GM19099 (cell line): ENCODE data around the gene CEACAM7.

Source experiments
- POLR2A ChIP-seq: IDR thresholded peaks from 3 replicates; pipeline ENCODE4 v1.6.1; 2011; ENCODE audit warnings: low read depth; ENCODE audit not compliant: insufficient read length; ENCODE audit errors: extremely low read depth

Gene CEACAM7

GRCh38 chr19:41688098-41688497, at the start of gene CEACAM7:
Gene CEACAM7 (minus strand): TSS chr19:41688270. CDS start chr19:41688165, 105 bp downstream.
- TF ChIP-seq POLR2A, result no peak

- no peak for TF ChIP-seq POLR2A
Measured at GRCh38 chr19:41735071-41735600, 47.1 kb upstream of the CEACAM7 start.

GRCh38 chr19:41734585-41734984, 46.5 kb upstream of the CEACAM7 start:
- no peak for TF ChIP-seq POLR2A

GRCh38 chr19:41734156-41734555, 46.1 kb upstream of the CEACAM7 start:
- TF ChIP-seq POLR2A, result no peak

- no peak for TF ChIP-seq POLR2A
Measured at GRCh38 chr19:41726493-41726892, 38.4 kb upstream of the CEACAM7 start.

GRCh38 chr19:41720103-41720502, 32.0 kb upstream of the CEACAM7 start:
- no peak for TF ChIP-seq POLR2A

- TF ChIP-seq POLR2A, result no peak
Measured at GRCh38 chr19:41718761-41719160, 30.7 kb upstream of the CEACAM7 start.

- TF ChIP-seq POLR2A, result no peak
Measured at GRCh38 chr19:41714598-41714997, 26.5 kb upstream of the CEACAM7 start.

GRCh38 chr19:41711376-41712261, 23.5 kb upstream of the CEACAM7 start:
- TF ChIP-seq POLR2A, result no peak

GRCh38 chr19:41709951-41710645, 22.0 kb upstream of the CEACAM7 start:
- TF ChIP-seq POLR2A, result no peak

GRCh38 chr19:41708481-41708880, 20.4 kb upstream of the CEACAM7 start, which contains the start of gene CEACAM5:
Gene CEACAM5 (plus strand): TSS chr19:41708626. CDS start chr19:41708732, 106 bp downstream.
- TF ChIP-seq POLR2A, result no peak

- no peak for TF ChIP-seq POLR2A
Measured at GRCh38 chr19:41707871-41708371, 19.9 kb upstream of the CEACAM7 start.

GRCh38 chr19:41707502-41707812, 19.4 kb upstream of the CEACAM7 start:
- TF ChIP-seq POLR2A, result no peak

GRCh38 chr19:41706741-41707501, 18.9 kb upstream of the CEACAM7 start:
- TF ChIP-seq POLR2A, result no peak
